HG02852 (cell line): Measurements from ENCODE around the gene OR2B2.

ENCODE experiments used
- ATAC-seq: cut with Tn5 transposase; IDR thresholded peaks from one replicate; pipeline ENCODE4 v1.9.1; 2021; ENCODE audit warnings: mild to moderate bottlenecking, moderate library complexity; ENCODE audit not compliant: unreplicated experiment

Gene OR2B2

GRCh38 chr6:27893836-27894807 is 18.1 kb downstream of the OR2B2 start:
- no peak for ATAC-seq

- peak; percentile 44 for ATAC-seq
Measured at GRCh38 chr6:27893059-27893835, 18.9 kb downstream of the OR2B2 start.

GRCh38 chr6:27892649-27893058 is 19.5 kb downstream of the OR2B2 start:
- ATAC-seq = no peak

- ATAC-seq = no peak
Measured at GRCh38 chr6:27891320-27891875, 20.8 kb downstream of the OR2B2 start.

- peak; percentile 48 for ATAC-seq
Measured at GRCh38 chr6:27890445-27891319, 21.5 kb downstream of the OR2B2 start.

GRCh38 chr6:27889628-27890444 is 22.4 kb downstream of the OR2B2 start:
- ATAC-seq = no peak

GRCh38 chr6:27889275-27889627 is 22.9 kb downstream of the OR2B2 start:
- ATAC-seq = no peak

- ATAC-seq = no peak
Measured at GRCh38 chr6:27888566-27888965, 23.6 kb downstream of the OR2B2 start.

- no peak for ATAC-seq
Measured at GRCh38 chr6:27886073-27886472, 26.1 kb downstream of the OR2B2 start.

GRCh38 chr6:27883136-27883535 is 29.1 kb downstream of the OR2B2 start:
- no peak for ATAC-seq

GRCh38 chr6:27882624-27883023 is 29.6 kb downstream of the OR2B2 start:
- no peak for ATAC-seq

- ATAC-seq = no peak
Measured at GRCh38 chr6:27879837-27880236, 32.4 kb downstream of the OR2B2 start.

GRCh38 chr6:27874016-27874415 is 38.2 kb downstream of the OR2B2 start:
- no peak for ATAC-seq

- no peak for ATAC-seq
Measured at GRCh38 chr6:27873021-27873940, 38.9 kb downstream of the OR2B2 start.

- no peak for ATAC-seq
Measured at GRCh38 chr6:27872642-27873020, 39.6 kb downstream of the OR2B2 start.

- peak; percentile 51 for ATAC-seq
Measured at GRCh38 chr6:27871924-27872638, 40.1 kb downstream of the OR2B2 start.

GRCh38 chr6:27870291-27870870 is 41.8 kb downstream of the OR2B2 start:
- ATAC-seq = no peak

GRCh38 chr6:27868311-27868710 is 43.9 kb downstream of the OR2B2 start:
- no peak for ATAC-seq
